Measurements from ENCODE around the gene MCIDAS. TPM values are rescaled to one million over a fixed set of nuclear protein-coding genes. Genes with fewer than 3 reads are reported as not detected.

Gene MCIDAS
- polyA plus RNA-seq, 1 of the 3 experiments (the other 2 are of a cell fraction), result not detected

DNA sequence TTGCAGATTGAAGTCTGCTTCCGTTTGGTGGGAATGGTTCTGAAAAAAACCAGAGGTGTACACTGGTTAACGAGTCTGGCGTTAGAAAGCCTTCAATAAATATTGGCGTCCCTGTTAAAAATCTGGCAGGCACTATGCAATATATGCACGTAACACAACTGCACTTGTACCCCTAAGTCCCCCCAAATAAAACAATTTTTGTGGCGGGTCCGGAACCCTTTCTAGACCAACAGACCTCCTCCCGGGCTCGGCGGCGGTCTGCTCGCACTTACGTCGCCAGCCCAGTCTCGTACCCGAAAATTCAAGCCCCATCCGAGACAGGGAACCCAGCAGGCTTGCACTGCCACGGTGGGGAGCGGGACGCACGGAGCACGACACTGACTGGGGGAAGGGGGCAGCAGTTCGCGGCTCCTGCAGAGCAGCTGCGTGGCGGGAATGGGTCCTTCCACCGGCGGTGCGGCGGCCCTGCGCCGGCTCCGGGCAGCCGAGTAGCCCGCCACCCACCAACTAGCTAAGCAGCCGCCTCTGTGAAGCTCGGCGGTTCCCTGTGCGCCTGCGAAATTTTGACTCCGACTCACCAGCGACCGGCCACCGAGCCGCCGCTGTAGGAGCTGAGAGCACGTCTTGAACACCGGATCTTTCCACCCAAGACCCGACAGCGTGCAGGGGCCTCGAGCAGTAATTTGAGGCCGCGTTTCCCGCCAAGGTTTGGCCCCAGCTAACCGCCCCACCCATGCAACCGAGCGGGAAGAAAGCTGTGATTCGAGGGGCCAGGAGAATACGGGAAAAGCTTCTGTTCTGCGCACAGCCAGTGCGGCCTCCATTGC lies 3.9 kb downstream of the MCIDAS start:
- CTCF ChIA-PET, result interaction anchor here (1.0 kb wide), 1 partner anchor 12 kb away, joined by 5 read pairs; no protein-coding TSS in a partner anchor
- H2AFZ ChIP-seq (ENCODE audit: low read depth), result no peak overlapping the region

DNA sequence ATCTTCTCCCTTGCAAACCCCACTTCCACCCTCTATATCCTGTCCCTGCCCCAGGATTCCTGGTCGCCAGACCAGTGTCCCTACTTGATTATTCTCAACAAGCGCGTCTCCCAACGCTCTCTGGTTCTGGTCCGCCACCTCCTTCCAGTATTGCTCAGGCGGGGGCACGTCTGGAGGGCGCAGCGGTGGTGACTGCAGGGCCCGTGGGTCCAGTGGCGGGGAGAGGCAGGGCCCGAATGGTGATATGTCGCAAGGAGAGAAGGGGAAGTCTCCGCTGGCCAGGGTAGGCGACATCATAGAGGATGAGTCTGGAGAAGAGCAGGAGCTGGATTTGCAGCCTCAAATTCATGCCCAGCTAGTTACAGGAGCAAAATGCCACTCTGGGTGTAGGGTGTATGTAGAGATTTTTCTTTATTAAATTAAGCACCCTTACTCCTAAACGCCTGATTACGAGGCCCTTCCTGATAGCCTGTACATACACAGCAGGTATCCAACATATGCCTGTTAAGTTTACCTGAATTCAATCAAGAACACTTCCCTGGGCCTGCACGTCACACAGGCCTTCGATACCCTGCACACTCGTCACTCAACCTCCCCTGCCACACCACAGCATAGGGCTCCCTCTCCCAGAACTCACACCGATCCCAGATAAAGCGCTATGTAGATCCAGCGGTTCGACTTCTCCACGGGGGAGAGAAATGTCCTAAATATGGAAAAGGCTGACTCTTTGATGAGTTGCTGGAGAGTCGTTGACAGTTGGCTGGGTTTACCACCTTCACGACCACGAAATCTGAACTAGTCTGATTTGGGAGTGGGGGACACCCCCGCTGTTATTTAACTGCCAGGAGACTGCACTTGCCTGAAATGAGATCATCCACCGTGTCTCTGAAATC lies 4.8 kb downstream of the MCIDAS start:
- Histone ChIP-seq H3K9me3 (no peaks in the 10 kb centered on the region), H3K79me2 (ENCODE audit: insufficient read depth) (no peaks in the 10 kb centered on the region), H3K4me3 (ENCODE audit: low read depth in 2 of 2, low read length in 1 of 2) (no peak overlapping the region), H3K27ac (ENCODE audit: low read depth in 2 of 2, low read length in 1 of 2) (no peak overlapping the region), H3F3A (replicated peaks; ENCODE audit: insufficient read depth) (peaks cover 4% of the 10 kb centered on the region), H3K36me3 (replicated peaks in 1 of 2; ENCODE audit: control insufficient read depth in 1 of 2, insufficient read depth in 2 of 2, low read length in 1 of 2) (no peaks in the 10 kb centered on the region), H3K9ac (no peak overlapping the region), H3K4me1 (ENCODE audit: control insufficient read depth in 1 of 2, insufficient read depth in 2 of 2, low read depth in 1 of 2, low read length in 1 of 2) (peaks cover 0 to 5% of the 10 kb centered on the region in 2 experiments; a peak in 1 of 4 replicates), H2AFZ (ENCODE audit: low read depth) (no peak overlapping the region), H3K4me2 (no peak overlapping the region), H4K20me1 (ENCODE audit: insufficient read depth) (no peaks in the 10 kb centered on the region), H3K27me3 (ENCODE audit: insufficient read depth) (peaks cover 93% of the 10 kb centered on the region), H3K9me2 (no peaks in the 10 kb centered on the region)
- no peak for DNase-seq
- WGBS (ENCODE audit: low lambda C conversion rate), result 50% methylated on average over 29 of the region's 30 CpGs
- ChIA-PET POLR2A (no interaction called here), CTCF (no interaction called here)
- TF ChIP-seq EZH2phosphoT487 (IDR thresholded peaks at IDR 0.05; ENCODE audit: borderline replicate concordance, low read depth), result 0 out of 2 replicates have a peak, but pooled peaks have one; percentile 9
- no peak for TF ChIP-seq NRF1 (IDR thresholded peaks at IDR 0.05; ENCODE audit: low read depth, low read length)

More for the DNA sequence above, 3.9 kb downstream of the MCIDAS start:
- H3K4me3 ChIP-seq (ENCODE audit: low read depth in 2 of 2, low read length in 1 of 2), result no peak overlapping the region
- H3F3A ChIP-seq (replicated peaks; ENCODE audit: insufficient read depth), result peaks cover 4% of the 10 kb centered on the region
- DNase-seq, result peak; percentile 63
- no peaks in the 10 kb centered on the region for H3K9me3 ChIP-seq
- H3K9ac ChIP-seq, result no peak overlapping the region
- TF ChIP-seq, protein P1, sequence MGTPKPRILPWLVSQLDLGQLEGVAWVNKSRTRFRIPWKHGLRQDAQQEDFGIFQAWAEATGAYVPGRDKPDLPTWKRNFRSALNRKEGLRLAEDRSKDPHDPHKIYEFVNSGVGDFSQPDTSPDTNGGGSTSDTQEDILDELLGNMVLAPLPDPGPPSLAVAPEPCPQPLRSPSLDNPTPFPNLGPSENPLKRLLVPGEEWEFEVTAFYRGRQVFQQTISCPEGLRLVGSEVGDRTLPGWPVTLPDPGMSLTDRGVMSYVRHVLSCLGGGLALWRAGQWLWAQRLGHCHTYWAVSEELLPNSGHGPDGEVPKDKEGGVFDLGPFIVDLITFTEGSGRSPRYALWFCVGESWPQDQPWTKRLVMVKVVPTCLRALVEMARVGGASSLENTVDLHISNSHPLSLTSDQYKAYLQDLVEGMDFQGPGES (IDR thresholded peaks at IDR 0.05; ENCODE audit: low read depth, low read length), result no peak
- TF ChIP-seq EZH2phosphoT487 (IDR thresholded peaks at IDR 0.05; ENCODE audit: borderline replicate concordance, low read depth) (0 out of 2 replicates have a peak, but pooled peaks have one; percentile 69), NFIC (IDR thresholded peaks at IDR 0.05; ENCODE audit: borderline replicate concordance) (no peak), ELF1 (IDR thresholded peaks at IDR 0.05) (no peak), TEAD4 (IDR thresholded peaks at IDR 0.05; ENCODE audit: borderline replicate concordance, insufficient read depth) (no peak), NRF1 (IDR thresholded peaks at IDR 0.05; ENCODE audit: low read depth, low read length) (no peak)
- TF ChIP-seq, protein P2, sequence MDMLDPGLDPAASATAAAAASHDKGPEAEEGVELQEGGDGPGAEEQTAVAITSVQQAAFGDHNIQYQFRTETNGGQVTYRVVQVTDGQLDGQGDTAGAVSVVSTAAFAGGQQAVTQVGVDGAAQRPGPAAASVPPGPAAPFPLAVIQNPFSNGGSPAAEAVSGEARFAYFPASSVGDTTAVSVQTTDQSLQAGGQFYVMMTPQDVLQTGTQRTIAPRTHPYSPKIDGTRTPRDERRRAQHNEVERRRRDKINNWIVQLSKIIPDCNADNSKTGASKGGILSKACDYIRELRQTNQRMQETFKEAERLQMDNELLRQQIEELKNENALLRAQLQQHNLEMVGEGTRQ (IDR thresholded peaks at IDR 0.05; ENCODE audit: borderline replicate concordance, low read depth, low read length), result no peak
- TF ChIP-seq, protein P3, sequence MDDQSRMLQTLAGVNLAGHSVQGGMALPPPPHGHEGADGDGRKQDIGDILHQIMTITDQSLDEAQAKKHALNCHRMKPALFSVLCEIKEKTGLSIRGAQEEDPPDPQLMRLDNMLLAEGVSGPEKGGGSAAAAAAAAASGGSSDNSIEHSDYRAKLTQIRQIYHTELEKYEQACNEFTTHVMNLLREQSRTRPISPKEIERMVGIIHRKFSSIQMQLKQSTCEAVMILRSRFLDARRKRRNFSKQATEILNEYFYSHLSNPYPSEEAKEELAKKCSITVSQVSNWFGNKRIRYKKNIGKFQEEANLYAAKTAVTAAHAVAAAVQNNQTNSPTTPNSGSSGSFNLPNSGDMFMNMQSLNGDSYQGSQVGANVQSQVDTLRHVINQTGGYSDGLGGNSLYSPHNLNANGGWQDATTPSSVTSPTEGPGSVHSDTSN (IDR thresholded peaks at IDR 0.05), result no peak
- H3K27ac ChIP-seq (ENCODE audit: low read depth in 2 of 2, low read length in 1 of 2), result no peak overlapping the region
- H3K79me2 ChIP-seq (ENCODE audit: insufficient read depth), result no peaks in the 10 kb centered on the region
- no peak overlapping the region for H3K4me2 ChIP-seq
- H3K9me2 ChIP-seq, result no peaks in the 10 kb centered on the region
- peaks cover 96% of the 10 kb centered on the region for H3K27me3 ChIP-seq (ENCODE audit: insufficient read depth)
- no peaks in the 10 kb centered on the region for H4K20me1 ChIP-seq (ENCODE audit: insufficient read depth)
- 27% methylated on average over 28 of the region's 61 CpGs for WGBS (ENCODE audit: low lambda C conversion rate)
- H3K36me3 ChIP-seq (replicated peaks in 1 of 2; ENCODE audit: control insufficient read depth in 1 of 2, insufficient read depth in 2 of 2, low read length in 1 of 2), result no peaks in the 10 kb centered on the region
- peaks cover 0 to 7% of the 10 kb centered on the region in 2 experiments; a peak in 1 of 4 replicates for H3K4me1 ChIP-seq (ENCODE audit: control insufficient read depth in 1 of 2, insufficient read depth in 2 of 2, low read depth in 1 of 2, low read length in 1 of 2)
- POLR2A ChIA-PET, result no interaction called here
